Muscle layer of duodenum (tissue), 2 donors: ENCODE data around the gene IGDCC3.

Experiments used
- H3K27ac ChIP-seq: one replicate; pipeline ENCODE4 v1.7.0; 2013; ENCODE audit warnings: mild to moderate bottlenecking, low read length
- H3K27me3 ChIP-seq: one replicate; pipeline ENCODE4 v1.7.0; 2013; ENCODE audit warnings: low read depth, mild to moderate bottlenecking, control low read depth, low read length
- H3K36me3 ChIP-seq, 2 donors: one replicate each; pipeline ENCODE4 v1.7.0; 2013; ENCODE audit warnings: low read length in 2 of 2, control low read depth in 1 of 2, mild to moderate bottlenecking in 1 of 2; ENCODE audit not compliant: insufficient read depth in 2 of 2, control insufficient read depth in 1 of 2
- H3K4me1 ChIP-seq, 2 donors: one replicate each; pipeline ENCODE4 v1.7.0; 2013; ENCODE audit warnings: low read length in 2 of 2, mild to moderate bottlenecking in 2 of 2, control low read depth in 1 of 2, moderate library complexity in 1 of 2; ENCODE audit not compliant: insufficient read depth in 2 of 2, control insufficient read depth in 1 of 2
- H3K4me3 ChIP-seq, 2 donors: one replicate each; pipeline ENCODE4 v1.7.0; 2013; ENCODE audit warnings: low read length in 2 of 2, low read depth in 1 of 2, mild to moderate bottlenecking in 1 of 2
- H3K9me3 ChIP-seq, 2 donors: one replicate each; pipeline ENCODE4 v1.7.0; 2013; ENCODE audit warnings: low read length in 2 of 2, control low read depth in 1 of 2, mild to moderate bottlenecking in 1 of 2; ENCODE audit not compliant: control insufficient read depth in 1 of 2
- donor health status: healthy.

The IGDCC3 gene

DNA sequence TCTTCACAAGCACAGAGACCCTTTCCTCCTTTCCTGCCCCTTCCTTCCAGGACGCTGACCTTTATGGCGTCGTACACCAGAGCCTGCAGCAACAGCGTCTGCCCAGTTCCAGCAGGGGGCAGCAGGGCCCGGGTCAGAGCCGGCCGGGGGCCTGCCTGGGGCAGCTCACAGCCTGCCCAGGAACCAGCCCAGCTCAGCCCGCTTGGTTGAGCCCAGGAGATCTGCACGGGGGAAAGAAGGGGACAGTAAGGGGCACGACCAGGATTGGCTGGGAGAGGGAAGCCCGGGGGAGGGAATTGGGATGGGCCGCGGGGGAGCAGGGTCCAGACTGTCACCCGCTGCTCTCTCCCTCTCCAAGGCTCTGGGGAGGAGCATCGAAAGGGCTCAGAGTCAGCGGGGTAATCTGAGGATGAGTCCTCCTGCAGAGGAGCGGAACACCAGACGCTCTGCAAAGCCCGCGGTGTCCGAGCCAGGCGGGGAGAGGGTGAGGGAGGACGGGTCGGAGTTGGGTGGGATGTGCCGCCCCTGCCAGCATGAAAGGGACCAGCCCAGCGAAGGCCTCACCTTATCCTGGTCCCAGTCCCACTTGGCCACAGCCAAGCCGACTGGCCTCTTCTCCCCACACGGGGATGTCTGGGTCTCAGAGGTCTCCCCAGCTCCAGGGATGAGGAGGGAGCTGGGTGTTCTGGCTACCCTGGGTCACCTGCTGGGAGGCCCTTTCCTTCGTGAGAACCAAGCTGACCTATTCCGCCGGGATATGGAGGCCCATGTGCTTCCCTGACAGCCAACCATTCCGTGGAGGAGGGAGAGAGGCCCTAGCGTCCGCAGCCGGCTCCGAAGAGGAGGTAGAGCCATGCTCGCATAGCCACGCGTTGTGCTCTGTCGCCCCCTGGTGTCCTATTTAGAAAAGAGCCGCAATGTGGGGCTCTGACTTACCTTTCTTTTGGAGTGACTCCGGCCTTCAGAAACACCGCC is 7.4 kb upstream of the IGDCC3 start:
- peak overlapping the region; percentile 49 to 55 for H3K4me3 ChIP-seq
- no peak overlapping the region for H3K27ac ChIP-seq

GRCh38 chr15:65384505-65384894 is 6.7 kb upstream of the IGDCC3 start:
- H3K27me3 ChIP-seq = peaks cover 8% of the 10 kb centered on the region
- peaks cover 3 to 14% of the 10 kb centered on the region in 2 donors for H3K4me1 ChIP-seq
- H3K4me3 ChIP-seq = no peak overlapping the region
- no peaks in the 10 kb centered on the region for H3K36me3 ChIP-seq
- no peaks in the 10 kb centered on the region for H3K9me3 ChIP-seq
- H3K27ac ChIP-seq = no peak overlapping the region

More for the DNA sequence above, 7.4 kb upstream of the IGDCC3 start:
- Histone ChIP-seq H3K27me3 (peaks cover 1% of the 10 kb centered on the region), H3K4me1 (peaks cover 3 to 14% of the 10 kb centered on the region in 2 donors), H3K9me3 (no peaks in the 10 kb centered on the region), H3K36me3 (no peaks in the 10 kb centered on the region)

DNA sequence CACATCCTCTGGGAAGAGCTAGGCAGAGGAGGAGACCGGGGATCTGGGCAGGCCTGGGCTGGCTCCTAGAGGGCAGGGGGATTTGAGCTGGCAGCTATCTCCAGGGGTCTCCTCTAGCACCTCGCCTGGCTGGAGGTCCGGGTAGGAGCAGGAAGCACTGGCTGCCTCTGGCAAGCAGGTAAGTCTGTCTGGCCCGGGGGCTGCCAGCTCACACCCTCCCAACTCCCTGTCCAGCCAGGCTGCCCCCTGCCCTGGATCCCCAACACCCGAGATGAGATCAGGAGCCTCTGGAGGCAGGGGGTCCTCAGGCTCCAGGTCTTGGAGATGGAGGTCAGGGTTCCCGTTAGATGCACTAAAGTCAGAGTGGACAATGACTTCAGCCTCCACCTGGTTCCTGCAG is 6.2 kb upstream of the IGDCC3 start:
- no peak overlapping the region for H3K27ac ChIP-seq
- peaks cover 8% of the 10 kb centered on the region for H3K27me3 ChIP-seq

DNA sequence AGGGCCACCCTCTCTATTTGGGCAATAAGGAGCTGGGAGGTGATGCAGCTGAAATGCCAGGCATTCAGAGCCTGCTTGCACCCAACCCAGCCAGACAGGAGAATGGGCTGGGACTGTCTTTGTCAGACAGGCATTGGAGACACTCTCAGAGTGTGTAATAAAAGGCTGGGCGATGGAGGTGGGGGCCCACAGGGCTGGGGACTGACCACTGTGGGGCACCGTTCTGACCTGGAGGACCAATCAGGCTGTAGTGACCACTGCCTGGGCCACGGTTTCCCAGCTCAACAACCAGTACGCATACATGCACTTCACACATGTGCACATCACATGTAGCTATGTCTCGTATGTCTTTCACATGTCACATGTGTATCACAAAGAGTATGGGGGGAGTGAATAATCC is 5.7 kb upstream of the IGDCC3 start:
- peaks cover 8% of the 10 kb centered on the region for H3K27me3 ChIP-seq
- no peak overlapping the region for H3K4me3 ChIP-seq

More for the DNA sequence above, 6.2 kb upstream of the IGDCC3 start:
- no peaks in the 10 kb centered on the region for H3K36me3 ChIP-seq
- no peaks in the 10 kb centered on the region for H3K9me3 ChIP-seq
- H3K4me3 ChIP-seq = no peak overlapping the region
- peaks cover 3 to 14% of the 10 kb centered on the region in 2 donors for H3K4me1 ChIP-seq

GRCh38 chr15:65382921-65383320 is 5.1 kb upstream of the IGDCC3 start:
- H3K4me1 ChIP-seq = peaks cover 3 to 19% of the 10 kb centered on the region in 2 donors
- H3K36me3 ChIP-seq = no peaks in the 10 kb centered on the region
- no peaks in the 10 kb centered on the region for H3K9me3 ChIP-seq
- H3K27me3 ChIP-seq = peaks cover 8% of the 10 kb centered on the region
- H3K4me3 ChIP-seq = no peak overlapping the region
- no peak overlapping the region for H3K27ac ChIP-seq

More for the DNA sequence above, 5.7 kb upstream of the IGDCC3 start:
- Histone ChIP-seq H3K9me3 (no peaks in the 10 kb centered on the region), H3K4me1 (peaks cover 3 to 14% of the 10 kb centered on the region in 2 donors), H3K27ac (no peak overlapping the region), H3K36me3 (no peaks in the 10 kb centered on the region)

DNA sequence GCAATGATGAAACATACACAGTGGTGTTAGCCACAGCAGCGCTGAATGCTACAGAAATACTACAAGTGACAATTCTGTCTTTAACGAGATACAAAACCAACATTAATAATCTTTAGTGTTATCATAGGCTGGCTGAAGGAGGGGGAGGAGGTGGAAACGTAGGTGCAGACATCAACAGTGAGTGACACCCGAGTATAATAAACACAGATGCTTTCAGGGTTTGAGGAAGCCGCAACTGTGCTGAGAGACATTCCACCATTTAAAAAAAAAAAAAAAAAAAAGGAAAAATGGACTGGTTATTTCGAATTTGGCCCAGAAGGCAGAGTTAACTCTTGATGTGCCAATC is 4.3 kb upstream of the IGDCC3 start:
- Histone ChIP-seq H3K9me3 (no peaks in the 10 kb centered on the region), H3K27me3 (peaks cover 8% of the 10 kb centered on the region), H3K36me3 (no peaks in the 10 kb centered on the region), H3K27ac (no peak overlapping the region), H3K4me1 (peaks cover 3 to 22% of the 10 kb centered on the region in 2 donors), H3K4me3 (no peak overlapping the region)

DNA sequence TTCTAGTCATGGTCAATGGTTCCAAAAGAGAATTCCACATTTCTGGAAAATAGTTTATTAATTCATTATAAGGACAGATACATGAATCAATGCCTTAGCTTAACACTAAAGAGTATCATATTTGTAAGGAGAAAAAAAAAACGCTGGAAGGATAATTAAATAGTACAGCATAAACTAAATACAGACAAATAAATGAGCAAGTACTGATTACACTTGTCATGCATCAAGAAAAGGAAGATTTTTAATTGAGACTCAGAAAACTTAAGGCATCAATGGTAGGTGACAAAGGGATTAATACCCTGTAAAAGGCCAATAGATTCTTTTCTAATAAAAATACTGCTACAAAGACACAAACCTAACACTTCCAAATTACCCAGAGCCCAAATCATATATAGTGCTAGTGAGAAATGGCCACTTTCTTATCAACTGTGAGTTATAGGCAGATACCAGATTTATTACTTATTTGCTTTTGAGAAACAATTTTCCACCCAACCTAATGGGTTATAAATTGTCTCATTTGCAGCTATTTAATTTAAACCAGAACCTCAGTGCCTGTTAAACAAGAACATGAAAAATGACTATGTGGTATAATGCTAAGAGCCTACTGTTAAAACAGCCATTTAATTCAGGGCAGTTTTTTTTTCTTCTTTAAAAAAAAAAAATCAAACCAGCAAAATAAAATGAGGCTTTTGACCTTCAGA is 3.8 kb upstream of the IGDCC3 start:
- Histone ChIP-seq H3K4me3 (no peak overlapping the region), H3K9me3 (no peaks in the 10 kb centered on the region), H3K27ac (no peak overlapping the region), H3K4me1 (peaks cover 3 to 28% of the 10 kb centered on the region in 2 donors), H3K27me3 (peaks cover 14% of the 10 kb centered on the region), H3K36me3 (no peaks in the 10 kb centered on the region)

DNA sequence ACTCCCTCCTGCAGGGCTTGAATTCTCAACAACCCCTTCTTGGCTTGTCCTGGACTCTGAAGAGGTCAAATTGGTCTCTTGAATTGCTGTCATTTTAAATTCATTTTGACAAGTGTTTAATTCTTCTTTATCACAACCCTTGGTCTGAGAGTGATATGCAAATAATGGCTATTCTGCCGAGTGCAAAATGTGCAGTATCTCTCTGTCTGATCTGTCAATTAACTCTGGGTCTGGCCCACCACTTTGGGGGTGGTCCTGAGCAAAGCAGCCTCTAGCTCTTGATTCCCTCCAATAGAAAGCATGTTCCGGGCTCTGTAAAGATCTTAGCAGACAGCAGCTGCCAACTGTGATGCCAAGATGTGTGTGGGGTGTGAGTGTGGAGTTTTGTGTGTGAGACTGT is 2.2 kb upstream of the IGDCC3 start:
- Histone ChIP-seq H3K4me1 (peaks cover 0 to 19% of the 10 kb centered on the region in 2 donors), H3K9me3 (no peaks in the 10 kb centered on the region), H3K4me3 (no peak overlapping the region), H3K27me3 (peaks cover 28% of the 10 kb centered on the region), H3K27ac (no peak overlapping the region), H3K36me3 (no peaks in the 10 kb centered on the region)

DNA sequence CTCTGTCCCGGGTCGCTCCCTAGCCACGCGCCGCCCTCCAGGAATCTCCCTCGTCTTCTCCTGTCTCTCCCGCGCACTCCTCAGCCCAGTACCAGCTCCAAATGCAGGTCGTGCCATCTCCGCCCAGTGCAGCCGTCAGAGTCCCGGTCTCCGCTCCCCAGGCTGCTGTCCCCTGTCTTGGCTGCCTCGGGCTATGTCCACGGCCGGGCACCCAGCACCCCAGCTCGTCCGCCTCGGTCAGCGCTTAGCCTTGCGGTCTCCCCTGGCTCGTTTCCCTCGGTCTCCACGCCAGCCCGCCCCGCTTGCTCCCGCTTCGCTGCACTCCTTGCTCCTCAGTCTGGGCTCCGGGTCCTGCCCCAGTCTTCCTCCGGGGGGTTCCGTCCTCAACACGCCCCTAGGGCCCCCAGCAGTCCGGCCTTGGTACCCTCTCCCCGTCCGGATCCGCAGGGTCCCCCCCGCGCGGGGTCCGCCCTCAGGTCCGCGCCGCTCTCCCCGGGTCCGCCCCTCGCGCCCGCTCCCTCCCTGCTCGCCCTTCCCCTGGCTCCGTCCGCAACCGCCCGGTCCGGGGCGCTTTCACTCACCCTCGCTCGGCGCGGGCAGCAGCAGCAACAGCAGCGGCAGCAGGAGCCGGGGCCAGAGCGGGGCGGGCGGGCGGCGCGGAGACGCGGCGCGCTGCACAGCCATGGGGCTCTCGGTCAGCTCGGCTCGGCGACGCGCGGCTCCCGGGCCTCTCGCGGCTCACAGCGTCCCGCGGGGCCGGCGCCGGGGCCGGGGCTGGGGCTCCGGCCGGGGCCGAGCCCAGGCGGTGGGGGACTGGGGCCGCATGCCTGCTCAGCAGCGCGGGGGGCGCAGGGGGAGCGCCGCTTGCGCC is 462 bp downstream of the IGDCC3 start:
- Histone ChIP-seq H3K4me3 (peak overlapping the region; percentile 42 to 89), H3K27ac (no peak overlapping the region), H3K36me3 (no peaks in the 10 kb centered on the region), H3K27me3 (peaks cover 30% of the 10 kb centered on the region), H3K9me3 (no peaks in the 10 kb centered on the region), H3K4me1 (peaks cover 0 to 17% of the 10 kb centered on the region in 2 donors)

- Histone ChIP-seq H3K9me3 (no peaks in the 10 kb centered on the region), H3K27ac (no peak overlapping the region), H3K4me3 (peak overlapping the region; percentile 42 to 89), H3K36me3 (no peaks in the 10 kb centered on the region), H3K4me1 (peaks cover 0 to 17% of the 10 kb centered on the region in 2 donors), H3K27me3 (peaks cover 30% of the 10 kb centered on the region)
These were observed 1.1 kb downstream of the IGDCC3 start for GRCh38 chr15:65376767-65377104.
